GM21576 (cell line): ENCODE results near the gene LONRF2.

Experiments
- ATAC-seq: cut with Tn5 transposase; IDR thresholded peaks from one replicate; pipeline ENCODE4 v1.9.1; 2021; ENCODE audit warnings: mild to moderate bottlenecking, moderate library complexity; ENCODE audit not compliant: unreplicated experiment

The LONRF2 gene

GRCh38 chr2:100276716-100277115 lies 45.6 kb downstream of the LONRF2 start:
- no peak for ATAC-seq

- ATAC-seq = no peak
Observed at GRCh38 chr2:100275200-100275589, 47.1 kb downstream of the LONRF2 start.

GRCh38 chr2:100274566-100275199 lies 47.6 kb downstream of the LONRF2 start:
- ATAC-seq = no peak

- ATAC-seq = no peak
Observed at GRCh38 chr2:100274076-100274475, 48.2 kb downstream of the LONRF2 start.

- ATAC-seq = no peak
Observed at GRCh38 chr2:100273387-100273786, 48.9 kb downstream of the LONRF2 start.

- no peak for ATAC-seq
Observed at GRCh38 chr2:100272841-100273329, 49.4 kb downstream of the LONRF2 start.

GRCh38 chr2:100271210-100271609 lies 51.1 kb downstream of the LONRF2 start:
- ATAC-seq = no peak

GRCh38 chr2:100270381-100271146 lies 51.7 kb downstream of the LONRF2 start:
- ATAC-seq = no peak

- ATAC-seq = no peak
Observed at GRCh38 chr2:100269889-100270288, 52.4 kb downstream of the LONRF2 start.

- ATAC-seq = no peak
Observed at GRCh38 chr2:100268986-100269385, 53.3 kb downstream of the LONRF2 start.

- ATAC-seq = no peak
Observed at GRCh38 chr2:100267751-100268150, 54.5 kb downstream of the LONRF2 start.

- ATAC-seq = no peak
Observed at GRCh38 chr2:100266126-100266525, 56.2 kb downstream of the LONRF2 start.

GRCh38 chr2:100265226-100265625 lies 57.1 kb downstream of the LONRF2 start:
- no peak for ATAC-seq

GRCh38 chr2:100264651-100265050 lies 57.6 kb downstream of the LONRF2 start:
- no peak for ATAC-seq

- ATAC-seq = no peak
Observed at GRCh38 chr2:100264121-100264520, 58.2 kb downstream of the LONRF2 start.

GRCh38 chr2:100262555-100263320 lies 59.6 kb downstream of the LONRF2 start:
- no peak for ATAC-seq

- no peak for ATAC-seq
Observed at GRCh38 chr2:100262046-100262445, 60.3 kb downstream of the LONRF2 start.

GRCh38 chr2:100260712-100261620 lies 61.3 kb downstream of the LONRF2 start:
- no peak for ATAC-seq

GRCh38 chr2:100259106-100259505 lies 63.2 kb downstream of the LONRF2 start:
- no peak for ATAC-seq

- no peak for ATAC-seq
Observed at GRCh38 chr2:100257939-100258338, 64.4 kb downstream of the LONRF2 start.

- no peak for ATAC-seq
Observed at GRCh38 chr2:100256849-100257248, 65.5 kb downstream of the LONRF2 start.
